HEK293 (cell line): ENCODE data around the gene FAR1.

Experiments used
- PRDM4 ChIP-seq: fragments of 450-650 bp; formaldehyde crosslinking; IDR thresholded peaks from 2 replicates; pipeline ENCODE4 v1.5.1; 2017; ENCODE audit warnings: missing biosample characterization, missing genetic modification characterization
- TCF7L2 ChIP-seq: IDR thresholded peaks from 2 replicates; pipeline ENCODE4 v1.6.1; 2011; ENCODE audit warnings: low read depth, mild to moderate bottlenecking, inconsistent platforms, low read length, moderate library complexity, borderline replicate concordance
- ZNF112 ChIP-seq: fragments of 450-650 bp; formaldehyde crosslinking; IDR thresholded peaks from 2 replicates; pipeline ENCODE4 v1.5.0; 2017; ENCODE audit warnings: missing biosample characterization, missing genetic modification characterization
- ZNF16 ChIP-seq: fragments of 450-650 bp; formaldehyde crosslinking; IDR thresholded peaks from 2 replicates; pipeline ENCODE4 v1.5.1; 2016; ENCODE audit warnings: low read depth, missing biosample characterization, missing genetic modification characterization
- ZNF239 ChIP-seq: fragments of 450-650 bp; formaldehyde crosslinking; IDR thresholded peaks from 2 replicates; pipeline ENCODE4 v1.5.1; 2016; ENCODE audit warnings: missing biosample characterization, missing genetic modification characterization
- ZNF274 ChIP-seq, 2 experiments: fragments of 200-500 bp in 1 of 2; fragments of 450-650 bp in 1 of 2; sonication (Bioruptor generic) in 1 of 2; formaldehyde crosslinking in 1 of 2; IDR thresholded peaks; 2 replicates each; pipeline versions ENCODE4 v1.5.1 to v1.6.1; 2014 to 2016; ENCODE audit warnings: borderline replicate concordance in 1 of 2, inconsistent platforms in 1 of 2, low read length in 1 of 2, missing biosample characterization in 1 of 2, missing genetic modification characterization in 1 of 2
- ZNF423 ChIP-seq: fragments of 450-650 bp; formaldehyde crosslinking; IDR thresholded peaks from 2 replicates; pipeline ENCODE4 v1.5.1; 2016; ENCODE audit warnings: missing biosample characterization, missing genetic modification characterization
- ZNF514 ChIP-seq: fragments of 450-650 bp; formaldehyde crosslinking; IDR thresholded peaks from 2 replicates; pipeline ENCODE4 v1.5.1; 2016; ENCODE audit warnings: missing biosample characterization, missing genetic modification characterization
- ZNF558 ChIP-seq: fragments of 450-650 bp; formaldehyde crosslinking; IDR thresholded peaks from 2 replicates; pipeline ENCODE4 v1.5.1; 2016; ENCODE audit warnings: missing biosample characterization, missing genetic modification characterization
- ZNF785 ChIP-seq: fragments of 450-650 bp; formaldehyde crosslinking; IDR thresholded peaks from 2 replicates; pipeline ENCODE4 v1.5.1; 2016; ENCODE audit warnings: missing biosample characterization, missing genetic modification characterization
- TF ChIP-seq, protein P1 (sequence below): fragments of 450-650 bp; formaldehyde crosslinking; IDR thresholded peaks from 2 replicates; pipeline ENCODE4 v1.5.1; 2016; ENCODE audit warnings: missing biosample characterization, missing genetic modification characterization
- TF ChIP-seq, protein P2 (sequence below): fragments of 450-650 bp; formaldehyde crosslinking; IDR thresholded peaks from 2 replicates; pipeline ENCODE4 v1.5.1; 2016; ENCODE audit warnings: missing biosample characterization, missing genetic modification characterization, low read depth
- TF ChIP-seq, protein P3 (sequence below): fragments of 450-650 bp; formaldehyde crosslinking; IDR thresholded peaks from 2 replicates; pipeline ENCODE4 v1.5.1; 2016; ENCODE audit warnings: missing biosample characterization, missing genetic modification characterization
- TF ChIP-seq, protein P4 (sequence below): fragments of 450-650 bp; formaldehyde crosslinking; IDR thresholded peaks from 2 replicates; pipeline ENCODE4 v1.5.1; 2016; ENCODE audit warnings: missing biosample characterization, missing genetic modification characterization

DNA sequence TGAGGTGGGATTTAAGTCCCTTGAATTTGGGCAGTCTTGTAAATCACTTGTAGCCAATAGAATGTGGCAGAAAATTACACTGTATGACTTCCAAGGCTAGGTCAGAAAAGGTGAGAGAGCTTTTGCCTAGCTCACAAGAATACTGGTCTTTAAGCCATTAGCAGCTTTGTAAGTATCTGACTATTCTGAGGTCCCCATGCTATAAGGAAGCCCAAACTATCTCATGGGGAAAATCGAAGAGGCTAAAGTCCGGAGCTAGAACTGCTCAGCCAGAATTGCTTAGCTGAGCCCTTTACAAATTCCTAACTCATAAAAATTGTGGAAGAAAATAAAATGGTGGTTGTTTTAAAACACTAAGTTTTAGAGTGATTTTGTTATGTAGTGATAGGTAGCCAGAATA is 13.0 kb downstream of the FAR1 start:
- TF ChIP-seq, protein P1, sequence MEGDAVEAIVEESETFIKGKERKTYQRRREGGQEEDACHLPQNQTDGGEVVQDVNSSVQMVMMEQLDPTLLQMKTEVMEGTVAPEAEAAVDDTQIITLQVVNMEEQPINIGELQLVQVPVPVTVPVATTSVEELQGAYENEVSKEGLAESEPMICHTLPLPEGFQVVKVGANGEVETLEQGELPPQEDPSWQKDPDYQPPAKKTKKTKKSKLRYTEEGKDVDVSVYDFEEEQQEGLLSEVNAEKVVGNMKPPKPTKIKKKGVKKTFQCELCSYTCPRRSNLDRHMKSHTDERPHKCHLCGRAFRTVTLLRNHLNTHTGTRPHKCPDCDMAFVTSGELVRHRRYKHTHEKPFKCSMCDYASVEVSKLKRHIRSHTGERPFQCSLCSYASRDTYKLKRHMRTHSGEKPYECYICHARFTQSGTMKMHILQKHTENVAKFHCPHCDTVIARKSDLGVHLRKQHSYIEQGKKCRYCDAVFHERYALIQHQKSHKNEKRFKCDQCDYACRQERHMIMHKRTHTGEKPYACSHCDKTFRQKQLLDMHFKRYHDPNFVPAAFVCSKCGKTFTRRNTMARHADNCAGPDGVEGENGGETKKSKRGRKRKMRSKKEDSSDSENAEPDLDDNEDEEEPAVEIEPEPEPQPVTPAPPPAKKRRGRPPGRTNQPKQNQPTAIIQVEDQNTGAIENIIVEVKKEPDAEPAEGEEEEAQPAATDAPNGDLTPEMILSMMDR (tag by site-specific recombination): no peak
- TF ChIP-seq, protein P2, sequence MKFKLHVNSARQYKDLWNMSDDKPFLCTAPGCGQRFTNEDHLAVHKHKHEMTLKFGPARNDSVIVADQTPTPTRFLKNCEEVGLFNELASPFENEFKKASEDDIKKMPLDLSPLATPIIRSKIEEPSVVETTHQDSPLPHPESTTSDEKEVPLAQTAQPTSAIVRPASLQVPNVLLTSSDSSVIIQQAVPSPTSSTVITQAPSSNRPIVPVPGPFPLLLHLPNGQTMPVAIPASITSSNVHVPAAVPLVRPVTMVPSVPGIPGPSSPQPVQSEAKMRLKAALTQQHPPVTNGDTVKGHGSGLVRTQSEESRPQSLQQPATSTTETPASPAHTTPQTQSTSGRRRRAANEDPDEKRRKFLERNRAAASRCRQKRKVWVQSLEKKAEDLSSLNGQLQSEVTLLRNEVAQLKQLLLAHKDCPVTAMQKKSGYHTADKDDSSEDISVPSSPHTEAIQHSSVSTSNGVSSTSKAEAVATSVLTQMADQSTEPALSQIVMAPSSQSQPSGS: no peak
- no peak for TF ChIP-seq TCF7L2
- TF ChIP-seq ZNF112 (tag by site-specific recombination): no peak
- TF ChIP-seq ZNF423 (tag by site-specific recombination): no peak
- TF ChIP-seq ZNF514 (tag by site-specific recombination): no peak
- TF ChIP-seq, protein P3, sequence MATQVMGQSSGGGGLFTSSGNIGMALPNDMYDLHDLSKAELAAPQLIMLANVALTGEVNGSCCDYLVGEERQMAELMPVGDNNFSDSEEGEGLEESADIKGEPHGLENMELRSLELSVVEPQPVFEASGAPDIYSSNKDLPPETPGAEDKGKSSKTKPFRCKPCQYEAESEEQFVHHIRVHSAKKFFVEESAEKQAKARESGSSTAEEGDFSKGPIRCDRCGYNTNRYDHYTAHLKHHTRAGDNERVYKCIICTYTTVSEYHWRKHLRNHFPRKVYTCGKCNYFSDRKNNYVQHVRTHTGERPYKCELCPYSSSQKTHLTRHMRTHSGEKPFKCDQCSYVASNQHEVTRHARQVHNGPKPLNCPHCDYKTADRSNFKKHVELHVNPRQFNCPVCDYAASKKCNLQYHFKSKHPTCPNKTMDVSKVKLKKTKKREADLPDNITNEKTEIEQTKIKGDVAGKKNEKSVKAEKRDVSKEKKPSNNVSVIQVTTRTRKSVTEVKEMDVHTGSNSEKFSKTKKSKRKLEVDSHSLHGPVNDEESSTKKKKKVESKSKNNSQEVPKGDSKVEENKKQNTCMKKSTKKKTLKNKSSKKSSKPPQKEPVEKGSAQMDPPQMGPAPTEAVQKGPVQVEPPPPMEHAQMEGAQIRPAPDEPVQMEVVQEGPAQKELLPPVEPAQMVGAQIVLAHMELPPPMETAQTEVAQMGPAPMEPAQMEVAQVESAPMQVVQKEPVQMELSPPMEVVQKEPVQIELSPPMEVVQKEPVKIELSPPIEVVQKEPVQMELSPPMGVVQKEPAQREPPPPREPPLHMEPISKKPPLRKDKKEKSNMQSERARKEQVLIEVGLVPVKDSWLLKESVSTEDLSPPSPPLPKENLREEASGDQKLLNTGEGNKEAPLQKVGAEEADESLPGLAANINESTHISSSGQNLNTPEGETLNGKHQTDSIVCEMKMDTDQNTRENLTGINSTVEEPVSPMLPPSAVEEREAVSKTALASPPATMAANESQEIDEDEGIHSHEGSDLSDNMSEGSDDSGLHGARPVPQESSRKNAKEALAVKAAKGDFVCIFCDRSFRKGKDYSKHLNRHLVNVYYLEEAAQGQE (tag by site-specific recombination): no peak
- no peak for TF ChIP-seq ZNF558 (tag by site-specific recombination)
- no peak for TF ChIP-seq ZNF239 (tag by site-specific recombination)
- TF ChIP-seq PRDM4 (tag by site-specific recombination): no peak
- TF ChIP-seq, protein P4, sequence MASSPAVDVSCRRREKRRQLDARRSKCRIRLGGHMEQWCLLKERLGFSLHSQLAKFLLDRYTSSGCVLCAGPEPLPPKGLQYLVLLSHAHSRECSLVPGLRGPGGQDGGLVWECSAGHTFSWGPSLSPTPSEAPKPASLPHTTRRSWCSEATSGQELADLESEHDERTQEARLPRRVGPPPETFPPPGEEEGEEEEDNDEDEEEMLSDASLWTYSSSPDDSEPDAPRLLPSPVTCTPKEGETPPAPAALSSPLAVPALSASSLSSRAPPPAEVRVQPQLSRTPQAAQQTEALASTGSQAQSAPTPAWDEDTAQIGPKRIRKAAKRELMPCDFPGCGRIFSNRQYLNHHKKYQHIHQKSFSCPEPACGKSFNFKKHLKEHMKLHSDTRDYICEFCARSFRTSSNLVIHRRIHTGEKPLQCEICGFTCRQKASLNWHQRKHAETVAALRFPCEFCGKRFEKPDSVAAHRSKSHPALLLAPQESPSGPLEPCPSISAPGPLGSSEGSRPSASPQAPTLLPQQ (tag by site-specific recombination): no peak
- no peak for TF ChIP-seq ZNF16 (tag by site-specific recombination)
- no peak for TF ChIP-seq ZNF785 (tag by site-specific recombination)
- no peak for TF ChIP-seq ZNF274 (IDR thresholded peaks at IDR 0.05; ENCODE audit: low read length)
- no peak for TF ChIP-seq ZNF274 (tag by site-specific recombination; IDR thresholded peaks at IDR 0.05; ENCODE audit: borderline replicate concordance)
